ENCODE measurements around the gene PDE4B.

The PDE4B gene

DNA sequence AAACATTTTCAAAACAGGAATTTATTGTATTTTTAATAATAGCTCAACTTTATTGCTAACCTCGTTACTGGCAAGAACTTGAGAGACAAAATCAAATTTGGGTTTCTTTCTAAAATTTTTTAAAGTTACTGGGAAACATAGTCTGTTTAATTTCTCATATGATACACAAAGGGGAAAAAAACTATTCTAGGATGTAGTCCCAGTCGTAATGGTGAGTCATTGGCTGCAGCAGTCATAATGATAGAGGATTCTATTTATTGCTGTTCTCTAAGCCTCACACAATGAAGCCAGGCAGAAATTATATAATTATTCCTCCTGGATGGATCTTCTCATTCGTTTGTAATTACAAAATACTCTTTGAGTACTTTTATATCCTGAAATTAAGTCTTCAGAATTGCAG, 414.8 kb downstream of the PDE4B start:
- no peaks in the 10 kb centered on the region for H4K20me1 ChIP-seq (ENCODE audit: insufficient read depth, low read length, poor library complexity, severe bottlenecking)
- H3K27me3 ChIP-seq (ENCODE audit: insufficient read depth, low read length, poor library complexity, severe bottlenecking), result no peaks in the 10 kb centered on the region
- no peak overlapping the region for H3K4me2 ChIP-seq (ENCODE audit: low read depth, low read length, poor library complexity, severe bottlenecking)
- H3K9me2 ChIP-seq (replicated peaks; ENCODE audit: low read depth, low read length), result no peaks in the 10 kb centered on the region
- TF ChIP-seq, protein P1, sequence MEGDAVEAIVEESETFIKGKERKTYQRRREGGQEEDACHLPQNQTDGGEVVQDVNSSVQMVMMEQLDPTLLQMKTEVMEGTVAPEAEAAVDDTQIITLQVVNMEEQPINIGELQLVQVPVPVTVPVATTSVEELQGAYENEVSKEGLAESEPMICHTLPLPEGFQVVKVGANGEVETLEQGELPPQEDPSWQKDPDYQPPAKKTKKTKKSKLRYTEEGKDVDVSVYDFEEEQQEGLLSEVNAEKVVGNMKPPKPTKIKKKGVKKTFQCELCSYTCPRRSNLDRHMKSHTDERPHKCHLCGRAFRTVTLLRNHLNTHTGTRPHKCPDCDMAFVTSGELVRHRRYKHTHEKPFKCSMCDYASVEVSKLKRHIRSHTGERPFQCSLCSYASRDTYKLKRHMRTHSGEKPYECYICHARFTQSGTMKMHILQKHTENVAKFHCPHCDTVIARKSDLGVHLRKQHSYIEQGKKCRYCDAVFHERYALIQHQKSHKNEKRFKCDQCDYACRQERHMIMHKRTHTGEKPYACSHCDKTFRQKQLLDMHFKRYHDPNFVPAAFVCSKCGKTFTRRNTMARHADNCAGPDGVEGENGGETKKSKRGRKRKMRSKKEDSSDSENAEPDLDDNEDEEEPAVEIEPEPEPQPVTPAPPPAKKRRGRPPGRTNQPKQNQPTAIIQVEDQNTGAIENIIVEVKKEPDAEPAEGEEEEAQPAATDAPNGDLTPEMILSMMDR (conservative IDR thresholded peaks at IDR 0.05; ENCODE audit: low read length), result no peak
- no peak for TF ChIP-seq EZH2phosphoT487 (IDR thresholded peaks at IDR 0.05; ENCODE audit: borderline replicate concordance)
- H3K9me3 ChIP-seq (ENCODE audit: insufficient read depth, low read depth, low read length), result no peaks in the 10 kb centered on the region; the same call in 1 of the 2 replicates
- H3K79me2 ChIP-seq (ENCODE audit: insufficient read depth, low read length), result no peaks in the 10 kb centered on the region
- no peak overlapping the region for H3K4me3 ChIP-seq (ENCODE audit: low read length, poor library complexity, severe bottlenecking)
- no peaks in the 10 kb centered on the region for H3K4me1 ChIP-seq (ENCODE audit: insufficient read depth, low read length, poor library complexity, severe bottlenecking)
- no peak overlapping the region for H3K9ac ChIP-seq (ENCODE audit: low read depth, low read length, poor library complexity, severe bottlenecking)
- no peaks in the 10 kb centered on the region for H3F3A ChIP-seq (ENCODE audit: low read depth)
- no peak overlapping the region for H2AFZ ChIP-seq (ENCODE audit: low read length)
- no peaks in the 10 kb centered on the region for H3K36me3 ChIP-seq (ENCODE audit: insufficient read depth, low read length)

DNA sequence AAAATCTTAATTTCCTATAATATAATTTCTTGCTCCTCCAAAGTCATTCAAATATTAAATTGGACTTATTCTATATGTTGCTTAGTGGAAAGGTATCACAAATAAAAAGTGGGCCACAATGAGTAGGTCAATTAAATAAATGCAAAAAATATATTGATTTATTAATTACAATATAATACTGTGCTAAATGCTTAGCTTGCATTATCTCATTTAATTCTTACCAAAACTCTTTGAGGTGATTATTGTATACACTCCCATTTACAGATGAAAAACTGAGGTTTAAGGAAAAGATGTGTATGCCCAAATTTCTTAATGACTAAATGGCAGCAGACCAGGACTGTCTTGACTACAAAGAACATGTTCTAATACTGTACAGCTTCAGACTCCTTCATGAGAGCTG, 415.9 kb downstream of the PDE4B start:
- H3F3A ChIP-seq (ENCODE audit: low read depth), result no peaks in the 10 kb centered on the region
- H3K4me1 ChIP-seq (ENCODE audit: insufficient read depth, low read length, poor library complexity, severe bottlenecking), result no peaks in the 10 kb centered on the region
- no peak overlapping the region for H3K4me2 ChIP-seq (ENCODE audit: low read depth, low read length, poor library complexity, severe bottlenecking)

DNA sequence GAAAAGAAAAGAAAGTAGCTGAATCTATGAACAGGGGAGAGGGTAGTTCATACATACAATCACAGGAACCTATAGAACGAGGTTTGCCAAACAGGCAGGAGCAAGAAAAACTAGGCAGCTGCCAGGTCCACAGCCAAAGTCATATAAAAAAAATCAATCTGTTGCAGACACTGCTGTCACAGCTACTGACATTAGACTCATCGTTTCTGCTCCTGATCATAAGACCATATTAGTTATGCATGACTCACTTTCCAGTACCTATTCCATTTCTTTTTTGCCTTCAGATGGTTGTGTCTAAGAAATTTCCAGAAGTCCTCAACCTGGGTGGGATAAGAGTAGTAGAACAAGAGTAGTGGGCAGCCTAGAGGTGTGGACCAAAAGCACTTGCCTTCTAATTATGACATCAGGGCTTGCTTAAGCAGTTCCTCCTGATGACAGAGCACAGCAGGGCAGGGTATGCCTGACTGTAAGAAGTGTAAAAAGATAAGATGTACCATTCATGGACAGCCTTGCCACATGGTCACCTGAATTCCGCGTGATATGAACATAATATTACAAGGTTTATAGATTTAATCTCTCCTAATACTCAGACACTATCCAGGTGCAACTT, 418.0 kb downstream of the PDE4B start:
- Histone ChIP-seq H3K9me2 (replicated peaks; ENCODE audit: low read depth, low read length) (no peaks in the 10 kb centered on the region), H3K4me1 (ENCODE audit: insufficient read depth, low read length, poor library complexity, severe bottlenecking) (peaks cover 8% of the 10 kb centered on the region), H3K4me2 (ENCODE audit: low read depth, low read length, poor library complexity, severe bottlenecking) (no peak overlapping the region), H3K79me2 (ENCODE audit: insufficient read depth, low read length) (no peaks in the 10 kb centered on the region), H4K20me1 (ENCODE audit: insufficient read depth, low read length, poor library complexity, severe bottlenecking) (no peaks in the 10 kb centered on the region), H3K9ac (ENCODE audit: low read depth, low read length, poor library complexity, severe bottlenecking) (no peak overlapping the region), H3K27me3 (ENCODE audit: insufficient read depth, low read length, poor library complexity, severe bottlenecking) (no peaks in the 10 kb centered on the region), H3F3A (ENCODE audit: low read depth) (no peaks in the 10 kb centered on the region), H3K4me3 (ENCODE audit: low read length, poor library complexity, severe bottlenecking) (no peak overlapping the region), H2AFZ (ENCODE audit: low read length) (no peak overlapping the region), H3K36me3 (ENCODE audit: insufficient read depth, low read length) (no peaks in the 10 kb centered on the region), H3K9me3 (ENCODE audit: insufficient read depth, low read depth, low read length) (no peaks in the 10 kb centered on the region; the same call in 1 of the 2 replicates)
- TF ChIP-seq EZH2phosphoT487 (IDR thresholded peaks at IDR 0.05; ENCODE audit: borderline replicate concordance), result no peak
- TF ChIP-seq, protein P1 (conservative IDR thresholded peaks at IDR 0.05; ENCODE audit: low read length), result no peak

More for the DNA sequence above, 415.9 kb downstream of the PDE4B start:
- H3K36me3 ChIP-seq (ENCODE audit: insufficient read depth, low read length), result no peaks in the 10 kb centered on the region
- H3K9me3 ChIP-seq (ENCODE audit: insufficient read depth, low read depth, low read length), result no peaks in the 10 kb centered on the region; the same call in 1 of the 2 replicates
- no peaks in the 10 kb centered on the region for H4K20me1 ChIP-seq (ENCODE audit: insufficient read depth, low read length, poor library complexity, severe bottlenecking)
- TF ChIP-seq, protein P1 (conservative IDR thresholded peaks at IDR 0.05; ENCODE audit: low read length), result no peak
- no peak for TF ChIP-seq EZH2phosphoT487 (IDR thresholded peaks at IDR 0.05; ENCODE audit: borderline replicate concordance)
- no peaks in the 10 kb centered on the region for H3K27me3 ChIP-seq (ENCODE audit: insufficient read depth, low read length, poor library complexity, severe bottlenecking)
- no peaks in the 10 kb centered on the region for H3K79me2 ChIP-seq (ENCODE audit: insufficient read depth, low read length)
- no peak overlapping the region for H2AFZ ChIP-seq (ENCODE audit: low read length)
- H3K9me2 ChIP-seq (replicated peaks; ENCODE audit: low read depth, low read length), result no peaks in the 10 kb centered on the region
- no peak overlapping the region for H3K4me3 ChIP-seq (ENCODE audit: low read length, poor library complexity, severe bottlenecking)
- H3K9ac ChIP-seq (ENCODE audit: low read depth, low read length, poor library complexity, severe bottlenecking), result no peak overlapping the region

All from Loucy (cell line).